GM19238 (cell line): ENCODE results near the gene RING1.
A peak's percentile ranks its signal among the peaks of the same experiment; 100 is the strongest.
"Not testable (repeated sequence)": the region's sequence is repeated elsewhere in the genome, so short reads cannot be mapped to it uniquely, and the experiment has no call there.

ENCODE experiments used
- DNase-seq: peaks from one replicate; pipeline ENCODE4 v3.0.0; 2011; ENCODE audit warnings: low spot score; ENCODE audit not compliant: insufficient read length

The RING1 gene

DNA sequence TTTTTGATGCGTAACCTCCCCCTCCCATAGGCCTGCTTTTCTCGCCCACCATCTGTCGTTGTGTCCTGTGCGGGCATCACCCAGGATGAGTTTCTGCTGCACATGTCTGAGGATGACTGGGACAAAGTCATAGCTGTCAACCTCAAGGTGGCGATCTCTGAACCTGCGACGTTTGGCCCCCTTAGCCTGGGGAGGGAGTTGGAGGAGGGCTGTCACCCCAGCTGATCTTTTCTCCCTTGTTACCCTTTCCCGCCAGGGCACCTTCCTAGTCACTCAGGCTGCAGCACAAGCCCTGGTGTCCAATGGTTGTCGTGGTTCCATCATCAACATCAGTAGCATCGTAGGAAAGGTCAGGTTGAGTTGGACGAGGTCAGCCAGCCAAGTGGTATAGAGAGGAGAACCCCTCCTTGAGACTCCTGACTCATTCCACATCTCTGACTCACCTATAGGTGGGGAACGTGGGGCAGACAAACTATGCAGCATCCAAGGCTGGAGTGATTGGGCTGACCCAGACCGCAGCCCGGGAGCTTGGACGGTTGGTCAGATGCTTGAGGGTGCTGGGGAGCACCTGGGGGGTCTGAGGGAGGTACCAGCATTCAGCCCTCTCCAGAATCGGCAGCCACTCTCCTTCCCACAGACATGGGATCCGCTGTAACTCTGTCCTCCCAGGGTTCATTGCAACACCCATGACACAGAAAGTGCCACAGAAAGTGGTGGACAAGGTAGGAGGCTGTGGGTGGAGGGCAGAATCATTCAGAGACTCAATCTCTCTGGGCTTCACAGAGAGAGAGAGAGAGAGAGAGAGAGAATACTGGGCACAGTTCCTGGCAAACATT lies 2.9 kb upstream of the RING1 start:
- DNase-seq, result peak; percentile 12

DNA sequence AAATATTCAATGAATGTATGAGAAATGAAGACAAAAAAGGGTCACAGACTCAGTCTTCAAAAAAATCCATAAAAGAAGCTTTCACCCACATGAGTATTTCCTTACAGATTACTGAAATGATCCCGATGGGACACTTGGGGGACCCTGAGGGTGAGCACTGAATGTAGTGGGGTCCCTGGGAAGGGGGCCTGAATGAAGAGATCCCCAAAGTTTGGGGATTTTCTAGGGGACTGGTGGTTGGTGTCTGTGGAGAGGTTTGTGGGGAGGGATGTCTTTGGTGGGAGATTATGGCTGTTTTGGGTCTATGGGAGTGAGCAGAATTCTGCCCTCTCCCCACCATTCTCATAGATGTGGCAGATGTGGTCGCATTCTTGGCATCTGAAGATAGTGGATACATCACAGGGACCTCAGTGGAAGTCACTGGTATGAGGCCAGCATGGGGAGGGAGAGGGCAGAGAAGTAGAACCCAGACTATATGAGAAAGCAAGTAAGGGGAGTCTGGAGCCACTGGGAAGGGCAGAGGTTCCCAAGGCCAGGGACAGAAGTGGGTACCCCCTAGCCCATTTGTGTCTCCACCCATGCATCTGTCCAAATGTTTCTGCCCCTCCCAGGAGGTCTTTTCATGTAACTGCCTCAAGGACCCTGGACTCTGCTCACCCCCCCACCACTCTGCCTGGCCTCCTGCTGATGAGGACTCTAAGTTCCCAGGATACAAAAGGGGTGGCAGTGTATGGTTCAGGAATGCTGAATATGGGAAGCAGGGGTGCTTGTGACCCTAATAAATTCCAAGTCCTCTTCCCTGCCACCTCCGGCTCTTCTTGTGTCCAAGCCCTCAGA lies 2.1 kb upstream of the RING1 start:
- DNase-seq, result peak; percentile 1

DNA sequence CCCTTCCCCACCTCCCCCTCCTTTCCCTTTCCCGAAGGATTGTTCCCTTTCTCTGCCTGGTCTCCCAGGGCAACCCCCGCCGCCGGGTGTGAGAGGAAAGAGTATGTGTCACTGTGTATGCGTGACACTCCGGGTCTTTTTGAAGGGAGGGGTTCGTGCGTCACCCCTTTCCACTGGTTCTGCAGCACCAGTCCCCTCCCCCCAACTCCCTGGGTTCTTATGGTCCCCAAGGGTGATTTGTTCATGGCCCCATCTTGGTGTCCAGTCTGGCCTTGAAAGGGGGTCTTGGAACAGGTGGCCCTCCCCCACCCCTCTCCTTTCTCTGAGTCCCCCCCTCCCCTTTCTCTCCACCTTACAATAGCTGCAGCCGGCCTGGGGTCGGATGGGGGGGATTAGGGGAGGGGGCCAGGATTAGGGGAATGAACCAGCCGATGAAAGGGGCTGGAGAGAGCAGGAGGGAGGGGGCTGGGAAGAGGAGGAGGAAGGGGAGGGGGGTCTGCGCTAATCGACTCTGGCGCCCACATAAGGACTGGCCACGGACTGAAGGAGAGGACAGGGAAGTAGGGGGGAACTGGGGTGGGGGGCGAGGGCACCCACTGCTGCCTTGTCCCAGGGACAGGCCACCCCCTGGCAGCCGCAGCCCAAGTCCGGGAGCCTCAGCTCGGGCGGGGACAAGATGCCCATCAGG lies 1.3 kb upstream of the RING1 start:
- peak; percentile 2 for DNase-seq

- DNase-seq, result no peak
Measured at GRCh38 chr6:33207552-33208090, 679 bp upstream of the RING1 start.

- DNase-seq, result no peak
Measured at GRCh38 chr6:33209856-33210255, 1.6 kb downstream of the RING1 start.

DNA sequence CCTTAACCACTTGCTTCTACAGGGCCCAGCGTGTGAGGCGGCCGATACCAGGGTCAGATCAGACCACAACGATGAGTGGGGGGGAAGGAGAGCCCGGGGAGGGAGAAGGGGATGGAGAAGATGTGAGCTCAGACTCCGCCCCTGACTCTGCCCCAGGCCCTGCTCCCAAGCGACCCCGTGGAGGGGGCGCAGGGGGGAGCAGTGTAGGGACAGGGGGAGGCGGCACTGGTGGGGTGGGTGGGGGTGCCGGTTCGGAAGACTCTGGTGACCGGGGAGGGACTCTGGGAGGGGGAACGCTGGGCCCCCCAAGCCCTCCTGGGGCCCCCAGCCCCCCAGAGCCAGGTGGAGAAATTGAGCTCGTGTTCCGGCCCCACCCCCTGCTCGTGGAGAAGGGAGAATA lies 2.8 kb downstream of the RING1 start:
- DNase-seq, result no peak

DNA sequence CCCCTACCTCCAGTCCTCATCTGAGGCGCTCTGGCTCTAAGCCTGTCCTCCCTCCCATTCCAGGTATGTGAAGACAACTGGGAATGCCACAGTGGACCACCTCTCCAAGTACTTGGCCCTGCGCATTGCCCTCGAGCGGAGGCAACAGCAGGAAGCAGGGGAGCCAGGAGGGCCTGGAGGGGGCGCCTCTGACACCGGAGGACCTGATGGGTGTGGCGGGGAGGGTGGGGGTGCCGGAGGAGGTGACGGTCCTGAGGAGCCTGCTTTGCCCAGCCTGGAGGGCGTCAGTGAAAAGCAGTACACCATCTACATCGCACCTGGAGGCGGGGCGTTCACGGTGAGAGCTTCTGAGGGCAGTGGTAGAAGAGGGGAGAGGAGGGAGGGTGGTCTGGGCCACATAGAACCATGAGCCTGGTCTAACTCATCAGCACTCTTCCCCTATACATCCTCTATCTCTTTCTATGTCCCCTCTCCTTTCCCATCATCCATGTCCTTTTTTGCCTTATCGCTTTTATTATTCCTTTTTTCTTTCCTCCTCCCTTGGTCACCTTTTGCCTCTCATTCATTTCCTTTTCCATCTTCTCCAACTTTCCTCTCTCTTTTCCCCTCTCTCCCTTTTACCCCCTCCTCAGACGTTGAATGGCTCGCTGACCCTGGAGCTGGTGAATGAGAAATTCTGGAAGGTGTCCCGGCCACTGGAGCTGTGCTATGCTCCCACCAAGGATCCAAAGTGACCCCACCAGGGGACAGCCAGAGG lies 3.5 kb downstream of the RING1 start:
- no peak for DNase-seq

DNA sequence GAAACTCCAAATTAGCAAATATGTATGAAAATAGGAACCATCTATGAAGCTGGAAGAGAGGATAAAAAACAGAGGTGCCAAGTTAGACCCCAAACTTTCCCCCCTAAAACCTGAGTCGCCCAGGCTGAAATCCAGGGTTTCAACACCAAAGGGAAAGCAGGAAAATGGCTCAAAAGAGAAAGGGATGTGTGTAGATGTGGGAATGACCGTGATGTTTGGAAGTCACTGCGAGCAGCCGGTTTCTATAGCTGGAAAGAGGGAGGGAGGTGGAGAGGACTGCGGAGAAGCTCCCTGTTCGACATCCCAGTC lies 4.5 kb downstream of the RING1 start:
- no peak for DNase-seq

DNA sequence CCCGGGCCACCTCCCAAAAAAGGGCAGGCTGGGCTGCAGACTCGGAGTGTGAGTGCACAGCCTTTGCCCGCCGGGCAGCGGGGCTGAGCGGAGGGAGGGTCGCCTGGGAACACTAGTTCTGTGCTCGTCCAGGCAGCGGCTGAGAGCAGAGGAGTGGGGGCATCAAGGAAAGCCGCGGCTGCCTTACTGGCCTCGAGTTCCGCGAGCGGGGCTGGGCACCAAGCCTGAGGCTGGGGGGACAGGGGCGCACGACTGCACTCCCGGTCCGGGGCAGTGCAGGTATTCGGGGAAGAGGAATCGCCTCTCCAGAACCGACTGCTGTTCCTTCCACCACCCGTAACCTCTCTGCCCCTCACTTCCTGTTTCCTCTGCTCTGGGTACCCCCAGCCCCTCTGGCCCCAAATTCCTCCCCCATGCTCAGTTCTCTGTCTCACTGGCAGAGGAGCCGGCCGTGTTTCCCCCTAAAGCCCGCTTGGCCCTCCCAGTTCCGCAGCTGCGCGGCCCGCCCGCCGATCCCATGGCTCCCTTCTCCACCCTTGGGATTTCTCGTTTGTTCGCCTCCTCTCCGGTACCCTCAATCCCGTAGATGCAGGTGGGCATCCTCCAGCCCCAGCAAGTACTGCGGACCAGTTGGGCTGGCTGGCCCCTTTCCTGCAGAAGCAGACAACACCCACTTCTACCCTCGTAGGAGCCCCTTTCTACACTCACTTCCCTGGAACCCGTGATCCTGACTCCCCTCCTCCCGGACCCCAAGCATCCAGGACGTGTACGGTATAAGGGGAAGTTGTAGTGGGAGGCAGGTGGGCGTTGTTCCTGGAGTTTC lies 5.1 kb downstream of the RING1 start:
- no peak for DNase-seq

DNA sequence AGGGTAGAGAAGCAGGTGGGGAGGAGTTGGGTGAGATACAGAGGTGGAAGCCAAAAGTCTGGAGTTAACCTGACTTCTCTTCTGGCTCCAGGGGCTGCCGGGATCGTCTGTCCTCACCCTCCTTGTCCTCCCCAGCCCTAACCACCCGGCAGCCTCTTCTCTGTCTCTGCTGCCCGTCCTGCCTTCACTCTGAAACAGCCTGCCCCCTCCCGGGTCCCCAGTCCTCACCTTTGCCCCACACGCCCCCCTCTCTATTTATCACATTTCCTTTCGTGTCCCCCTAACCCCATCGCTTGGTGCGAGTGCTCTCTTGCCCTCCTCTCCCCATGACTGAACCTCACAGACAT lies 5.7 kb downstream of the RING1 start:
- no peak for DNase-seq

- no peak for DNase-seq
Measured at GRCh38 chr6:33215271-33216116, 7.2 kb downstream of the RING1 start.

DNA sequence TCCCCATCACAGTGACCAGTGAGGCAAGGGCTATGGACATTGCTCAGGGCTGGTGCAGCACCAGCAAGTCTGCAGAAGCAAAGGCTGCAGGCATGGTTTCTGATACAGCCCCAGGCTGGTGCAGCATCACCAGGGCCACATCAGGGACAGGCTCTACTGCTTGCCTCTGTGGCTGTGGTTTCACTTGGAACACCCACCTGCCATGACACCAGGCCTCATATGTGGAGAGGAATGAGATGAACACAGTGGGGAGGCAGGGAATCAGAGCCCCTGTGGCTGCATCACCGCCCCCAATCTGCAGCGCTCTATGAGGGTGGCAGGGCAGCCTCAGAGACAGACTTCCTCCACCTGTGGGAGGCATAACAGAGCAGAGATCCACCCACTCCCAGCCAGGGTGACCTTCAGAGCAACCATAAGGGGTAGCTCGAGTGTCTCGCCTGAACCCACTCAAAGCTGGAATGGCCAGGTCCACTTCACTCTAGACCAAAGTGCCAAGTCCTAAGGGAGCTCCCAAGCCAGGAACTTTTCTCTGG lies 7.9 kb downstream of the RING1 start:
- no peak for DNase-seq

DNA sequence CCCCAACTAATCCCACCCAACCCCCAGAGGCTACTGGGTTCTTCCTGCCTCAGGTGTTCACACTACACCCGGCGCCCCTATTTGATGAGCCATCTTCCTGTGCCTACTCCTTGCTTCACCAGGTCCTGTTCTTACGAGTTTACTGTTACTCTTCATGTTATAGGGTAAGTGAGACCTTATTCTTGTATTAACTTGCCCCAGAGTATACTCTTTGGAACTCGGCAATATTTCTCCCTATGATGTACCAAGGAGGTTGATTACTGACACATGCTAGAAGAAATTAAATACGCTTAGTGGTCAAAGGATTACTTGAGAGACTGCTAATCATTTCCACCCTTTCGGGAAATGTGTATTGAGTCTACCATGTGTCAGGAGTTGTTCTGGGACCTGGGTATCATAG lies 8.9 kb downstream of the RING1 start:
- no peak for DNase-seq

GRCh38 chr6:33217681-33218080 lies 9.4 kb downstream of the RING1 start:
- no peak for DNase-seq

DNA sequence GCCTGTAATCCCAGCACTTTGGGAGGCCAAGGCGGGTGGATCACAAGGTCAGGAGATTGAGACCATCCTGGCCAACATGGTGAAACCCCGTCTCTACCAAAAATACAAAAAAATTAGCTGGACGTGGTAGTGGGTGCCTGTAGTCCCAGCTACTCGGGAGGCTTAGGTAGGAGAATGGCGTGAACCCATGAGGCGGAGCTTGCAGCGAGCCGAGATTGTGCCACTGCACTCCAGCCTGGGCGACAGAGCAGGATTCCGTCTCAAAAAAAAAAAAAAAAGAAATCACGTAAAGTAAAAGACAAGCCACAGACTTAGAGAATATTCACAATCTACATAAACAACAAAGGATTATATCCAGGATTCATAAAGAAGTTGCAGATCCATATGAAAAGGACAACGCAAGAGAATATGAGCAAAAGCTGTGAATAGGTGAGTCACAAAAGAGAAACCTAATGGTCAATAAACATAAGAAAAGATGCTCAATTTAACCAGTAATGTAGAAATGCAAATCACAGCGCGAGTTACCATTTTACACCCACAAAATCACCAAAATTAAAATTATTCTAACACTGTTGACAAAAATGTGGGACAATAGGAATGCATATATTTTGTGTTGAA lies 18.3 kb downstream of the RING1 start:
- DNase-seq, result not testable (repeated sequence)

GRCh38 chr6:33235221-33235634 lies 26.9 kb downstream of the RING1 start:
- DNase-seq, result no peak

DNA sequence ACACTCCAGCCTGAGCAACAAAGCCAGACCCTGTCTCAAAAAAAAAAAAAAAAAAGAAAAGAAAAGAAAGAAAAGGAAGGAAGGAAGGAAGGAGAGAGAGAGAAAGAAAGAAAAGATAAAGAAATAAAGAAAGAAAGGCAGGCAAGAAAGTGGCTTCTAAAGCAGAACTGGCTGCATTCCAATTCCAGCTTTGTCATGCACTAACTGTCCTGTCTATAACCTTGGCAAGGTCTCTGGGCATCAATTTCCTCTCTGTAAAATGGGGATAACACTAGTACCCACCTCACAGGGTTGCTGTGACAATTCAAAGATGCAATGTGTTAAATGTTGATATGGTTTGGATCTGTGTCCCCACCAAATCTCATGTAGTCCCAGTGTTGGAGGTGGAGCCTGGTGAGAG lies 28.0 kb downstream of the RING1 start:
- no peak for DNase-seq

GRCh38 chr6:33236852-33237251 lies 28.6 kb downstream of the RING1 start:
- no peak for DNase-seq

GRCh38 chr6:33237741-33238140 lies 29.4 kb downstream of the RING1 start:
- no peak for DNase-seq
